Measurements from ENCODE around the gene PARD3. TPM values are rescaled to one million over a fixed set of nuclear protein-coding genes. Genes with fewer than 3 reads are reported as not detected.

Gene PARD3
- total RNA-seq, 2 experiments from 2014 or later: 0.93 to 1.2 TPM

DNA sequence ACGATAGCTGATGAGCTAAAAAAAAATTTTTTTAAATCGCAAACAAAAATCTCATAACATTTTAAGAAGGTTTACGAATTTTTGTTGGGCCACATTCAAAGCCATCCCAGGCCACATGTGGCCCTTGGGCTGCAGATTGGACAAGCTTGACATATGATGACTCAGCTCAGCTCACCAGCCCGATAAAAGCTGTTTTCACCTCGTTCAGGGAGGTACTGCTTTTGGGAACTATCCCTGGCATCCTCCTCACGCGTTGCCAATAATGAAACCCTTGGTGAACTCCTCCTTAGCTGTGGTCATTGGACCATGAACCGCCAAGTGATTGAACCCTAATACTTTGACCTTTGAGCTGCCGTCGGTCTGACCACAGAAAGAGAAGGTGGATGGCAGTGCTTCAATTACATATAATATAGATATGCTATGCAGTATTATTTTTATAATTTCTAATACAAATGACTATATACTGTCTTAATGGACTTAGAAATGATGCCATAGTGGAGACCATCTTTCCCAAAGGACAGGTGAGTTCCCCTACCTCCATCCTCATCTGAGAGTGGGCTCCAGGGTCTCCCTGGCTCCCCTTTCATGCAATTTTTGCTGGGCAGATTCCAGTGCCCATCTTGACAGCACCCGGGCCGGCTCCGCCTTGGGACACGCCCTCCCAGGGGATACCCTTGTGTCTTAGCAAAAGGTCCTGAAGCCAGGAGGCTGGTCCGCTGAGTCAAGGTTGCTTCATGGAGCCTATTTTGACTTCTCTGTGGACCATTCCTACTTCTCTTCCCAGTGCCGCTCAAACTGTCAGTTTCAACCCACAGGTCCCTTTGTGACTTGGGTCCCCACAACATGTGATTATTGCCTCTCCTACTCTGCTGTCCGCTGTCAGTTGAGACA lies 707.2 kb downstream of the PARD3 start:
- no peaks in the 10 kb centered on the region for H3K4me1 Mint-ChIP-seq (ENCODE audit: low read depth)
- ChIA-PET POLR2A (no interaction called here), CTCF (no interaction called here)
- no peak overlapping the region for H3K4me3 Mint-ChIP-seq
- no peak for DNase-seq
- intact Hi-C loops (cut with micrococcal nuclease): no loop called here
- no peaks in the 10 kb centered on the region for H3K36me3 Mint-ChIP-seq
- no peak overlapping the region for H3K27ac Mint-ChIP-seq
- H3K9me3 Mint-ChIP-seq: no peaks in the 10 kb centered on the region
- peaks cover 2% of the 10 kb centered on the region for H3K27me3 Mint-ChIP-seq

DNA sequence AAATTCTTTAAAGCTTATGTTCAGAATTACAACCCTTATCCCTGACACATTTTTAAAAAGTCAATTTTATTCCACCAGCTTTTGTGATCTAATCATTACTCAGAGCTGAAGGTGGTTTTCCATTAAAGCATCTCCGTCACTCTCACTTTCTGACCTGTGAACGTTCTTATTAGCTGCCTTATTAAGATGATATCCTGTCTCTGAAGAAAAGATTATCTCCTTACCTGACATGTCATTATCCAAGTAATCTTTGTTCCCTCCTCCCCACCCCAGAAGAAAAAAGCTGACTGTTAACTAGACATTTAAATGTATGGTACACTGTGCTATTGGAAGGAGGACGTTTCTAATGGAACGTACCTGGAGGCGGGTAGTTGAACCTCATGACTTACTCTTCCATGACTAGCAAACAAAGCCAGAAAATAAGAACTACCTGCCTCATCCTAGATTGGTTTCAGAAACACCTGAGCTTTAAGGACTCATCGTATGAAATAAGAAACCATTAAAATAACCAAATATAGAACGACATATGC lies 708.7 kb downstream of the PARD3 start:
- POLR2A ChIA-PET: no interaction called here
- no peak overlapping the region for H3K4me3 Mint-ChIP-seq
- no peaks in the 10 kb centered on the region for H3K36me3 Mint-ChIP-seq
- no peaks in the 10 kb centered on the region for H3K9me3 Mint-ChIP-seq
- CTCF ChIA-PET: no interaction called here
- H3K27ac Mint-ChIP-seq: no peak overlapping the region
- H3K27me3 Mint-ChIP-seq: peaks cover 2% of the 10 kb centered on the region
- intact Hi-C loops (cut with micrococcal nuclease): no loop called here
- H3K4me1 Mint-ChIP-seq (ENCODE audit: low read depth): no peaks in the 10 kb centered on the region
- DNase-seq: no peak

DNA sequence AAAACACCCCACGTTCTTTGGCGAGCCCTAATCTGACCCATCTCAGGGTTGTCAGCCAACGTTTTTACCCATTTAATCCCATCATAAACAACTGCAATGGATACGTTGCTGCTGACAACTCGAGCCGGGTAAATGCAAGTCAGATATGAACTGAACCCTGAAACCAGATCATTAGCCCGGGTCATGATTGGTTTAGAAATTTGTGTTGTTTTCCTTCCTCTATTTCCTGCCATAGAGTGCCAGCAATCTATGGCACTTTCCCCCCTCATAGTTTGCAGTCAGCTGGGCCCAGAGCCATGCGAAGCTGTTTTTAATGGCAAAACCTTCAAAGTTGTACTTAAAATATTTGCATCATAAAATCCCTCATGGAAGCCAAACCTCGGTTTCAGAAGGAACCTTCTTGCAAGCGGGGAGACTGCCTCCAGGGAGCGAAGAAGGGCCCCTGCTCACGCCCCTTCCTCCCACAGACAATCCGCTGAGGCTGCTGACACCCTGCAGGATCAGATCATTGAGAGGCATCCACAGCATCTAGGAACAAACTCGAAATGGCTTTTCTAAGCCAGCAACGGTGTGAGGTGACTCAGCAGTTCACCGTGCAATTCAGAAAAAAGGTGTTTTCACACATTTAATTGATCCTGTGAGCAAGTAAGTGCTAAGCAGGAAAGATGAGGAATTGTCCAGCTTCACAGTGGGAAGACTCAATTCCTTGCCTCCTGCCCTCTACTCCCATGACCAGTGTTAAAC lies 710.1 kb downstream of the PARD3 start:
- Mint-ChIP-seq H3K27ac (no peak overlapping the region), H3K4me3 (no peak overlapping the region), H3K9me3 (peaks cover 5% of the 10 kb centered on the region), H3K36me3 (no peaks in the 10 kb centered on the region), H3K27me3 (peaks cover 2% of the 10 kb centered on the region), H3K4me1 (ENCODE audit: low read depth) (no peaks in the 10 kb centered on the region)
- ChIA-PET CTCF (no interaction called here), POLR2A (no interaction called here)
- no peak for DNase-seq
- intact Hi-C loops (cut with micrococcal nuclease): no loop called here

DNA sequence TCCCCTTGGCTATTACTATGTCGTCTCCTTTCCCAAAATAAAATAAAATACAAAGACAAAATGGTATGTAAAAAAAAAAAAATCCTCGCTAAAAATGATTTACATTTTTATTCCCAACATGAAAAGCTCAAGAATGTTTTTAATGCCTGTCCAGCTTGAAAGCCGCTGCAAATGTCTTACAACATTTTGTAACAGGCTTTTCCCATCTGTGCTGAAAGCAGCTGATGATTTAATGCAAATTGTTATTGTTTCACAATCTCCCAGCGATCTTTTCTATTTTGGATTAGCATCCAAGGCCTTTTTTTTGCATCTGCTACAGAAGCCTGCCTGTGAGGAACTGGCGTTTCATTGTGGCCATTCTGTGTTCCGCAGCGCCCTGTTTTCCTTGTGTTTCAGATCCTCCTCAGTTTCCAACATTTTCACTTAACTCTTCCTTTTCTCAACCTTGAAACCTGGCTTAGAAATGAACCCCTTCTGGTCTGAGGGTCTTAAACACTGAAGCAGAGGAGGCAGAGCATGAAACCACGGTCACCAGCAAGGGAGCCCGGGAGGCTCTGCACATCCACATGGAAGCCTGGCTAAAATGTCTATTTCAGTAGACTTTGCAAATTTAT lies 712.1 kb downstream of the PARD3 start:
- POLR2A ChIA-PET: no interaction called here
- no peak overlapping the region for H3K4me3 Mint-ChIP-seq

DNA sequence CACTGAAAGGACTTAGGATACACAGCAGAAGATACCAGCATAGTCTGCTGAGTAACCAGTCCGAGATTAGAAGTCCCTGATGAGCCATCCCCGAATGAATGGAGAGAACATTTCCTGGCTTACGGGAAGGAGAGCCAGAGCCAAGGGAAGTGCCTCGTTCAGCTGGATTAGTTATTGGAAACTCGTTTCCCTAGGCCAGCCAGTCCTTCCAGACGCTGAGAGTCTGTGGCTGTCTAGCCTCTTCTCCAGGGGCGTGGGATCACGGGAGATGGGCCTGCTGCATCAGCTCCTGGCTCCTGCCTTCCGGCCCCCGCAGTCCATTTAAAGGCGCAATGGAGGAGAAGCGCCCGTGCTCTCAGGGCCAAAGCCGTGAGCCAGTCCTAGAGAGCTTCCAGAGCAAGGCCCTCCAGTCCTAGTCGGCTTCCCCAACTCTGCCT lies 712.8 kb downstream of the PARD3 start:
- Mint-ChIP-seq H3K27me3 (peaks cover 2% of the 10 kb centered on the region), H3K36me3 (no peaks in the 10 kb centered on the region), H3K27ac (no peak overlapping the region), H3K9me3 (peaks cover 12% of the 10 kb centered on the region), H3K4me3 (no peak overlapping the region), H3K4me1 (ENCODE audit: low read depth) (no peaks in the 10 kb centered on the region)
- no peak for DNase-seq
- intact Hi-C loops (cut with micrococcal nuclease): no loop called here
- ChIA-PET CTCF (no interaction called here), POLR2A (no interaction called here)

More for the DNA sequence above, 712.1 kb downstream of the PARD3 start:
- intact Hi-C loops (cut with micrococcal nuclease): no loop called here
- peaks cover 2% of the 10 kb centered on the region for H3K27me3 Mint-ChIP-seq
- no peak overlapping the region for H3K27ac Mint-ChIP-seq
- H3K36me3 Mint-ChIP-seq: no peaks in the 10 kb centered on the region
- DNase-seq: no peak
- CTCF ChIA-PET: no interaction called here
- H3K9me3 Mint-ChIP-seq: peaks cover 12% of the 10 kb centered on the region
- no peaks in the 10 kb centered on the region for H3K4me1 Mint-ChIP-seq (ENCODE audit: low read depth)

DNA sequence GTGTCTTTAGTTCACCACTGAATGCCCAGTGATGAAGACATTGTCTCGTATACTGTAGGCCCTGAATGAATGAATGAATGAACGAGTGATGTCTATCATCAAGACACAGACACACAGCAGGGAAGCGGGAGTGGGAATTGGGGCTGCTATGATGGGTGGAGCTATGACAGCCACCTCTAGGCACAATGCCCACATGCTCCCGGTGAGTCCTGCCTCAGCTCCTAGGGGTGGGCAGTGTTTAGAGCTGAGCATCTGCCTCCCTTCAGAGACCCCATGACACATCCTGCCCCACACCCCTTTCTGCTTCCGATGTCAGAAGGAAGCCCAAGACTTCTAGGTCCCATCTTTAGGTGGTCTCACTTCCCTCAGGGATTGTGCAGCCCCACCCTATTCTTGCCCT lies 714.1 kb downstream of the PARD3 start:
- H3K36me3 Mint-ChIP-seq: no peaks in the 10 kb centered on the region
- H3K4me1 Mint-ChIP-seq (ENCODE audit: low read depth): no peaks in the 10 kb centered on the region
- no peak overlapping the region for H3K4me3 Mint-ChIP-seq

DNA sequence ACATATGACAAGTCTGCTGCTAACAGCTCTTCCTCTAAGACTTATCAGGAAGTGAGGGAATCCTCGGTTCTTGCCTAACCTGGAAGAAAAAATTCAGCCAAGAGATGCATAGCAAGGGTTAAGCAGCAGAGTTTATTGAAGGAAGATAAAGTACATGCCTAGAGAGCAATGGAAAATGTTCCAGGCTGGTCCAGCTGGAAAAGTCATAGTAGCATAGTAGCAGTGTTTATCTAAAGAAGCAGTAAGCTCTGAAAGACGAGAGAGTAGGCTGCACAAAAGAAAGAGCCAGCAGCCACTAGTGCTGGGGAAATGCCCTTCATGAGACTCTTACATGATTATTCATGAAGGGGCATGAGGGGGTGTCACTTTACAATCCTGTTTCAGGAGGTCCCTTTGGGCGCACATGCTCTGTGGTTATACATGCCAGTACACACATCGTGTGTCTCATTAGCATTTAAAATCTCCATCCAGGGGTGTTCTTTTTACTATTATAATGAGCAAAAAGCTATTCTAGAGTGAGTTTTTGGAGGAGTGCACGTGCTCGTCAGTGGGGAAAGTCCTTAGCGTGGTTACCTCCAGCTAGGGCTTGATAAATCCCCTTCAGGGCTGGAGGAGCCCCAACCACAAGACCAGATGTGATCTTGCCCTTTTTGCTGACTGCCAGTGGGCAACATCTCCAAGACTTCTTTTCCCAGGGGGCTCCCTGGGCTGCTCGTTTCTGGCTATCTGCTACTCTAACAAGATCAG lies 716.1 kb downstream of the PARD3 start:
- intact Hi-C loops (cut with micrococcal nuclease): no loop called here
- Mint-ChIP-seq H3K27me3 (no peaks in the 10 kb centered on the region), H3K4me1 (ENCODE audit: low read depth) (no peaks in the 10 kb centered on the region), H3K36me3 (no peaks in the 10 kb centered on the region), H3K9me3 (peaks cover 30% of the 10 kb centered on the region), H3K27ac (no peak overlapping the region), H3K4me3 (no peak overlapping the region)
- ChIA-PET CTCF (no interaction called here), POLR2A (no interaction called here)
- no peak for DNase-seq

More for the DNA sequence above, 714.1 kb downstream of the PARD3 start:
- DNase-seq: no peak
- Mint-ChIP-seq H3K27ac (no peak overlapping the region), H3K27me3 (peaks cover 2% of the 10 kb centered on the region), H3K9me3 (peaks cover 15% of the 10 kb centered on the region)
- intact Hi-C loops (cut with micrococcal nuclease): no loop called here
- POLR2A ChIA-PET: no interaction called here
- CTCF ChIA-PET: no interaction called here

DNA sequence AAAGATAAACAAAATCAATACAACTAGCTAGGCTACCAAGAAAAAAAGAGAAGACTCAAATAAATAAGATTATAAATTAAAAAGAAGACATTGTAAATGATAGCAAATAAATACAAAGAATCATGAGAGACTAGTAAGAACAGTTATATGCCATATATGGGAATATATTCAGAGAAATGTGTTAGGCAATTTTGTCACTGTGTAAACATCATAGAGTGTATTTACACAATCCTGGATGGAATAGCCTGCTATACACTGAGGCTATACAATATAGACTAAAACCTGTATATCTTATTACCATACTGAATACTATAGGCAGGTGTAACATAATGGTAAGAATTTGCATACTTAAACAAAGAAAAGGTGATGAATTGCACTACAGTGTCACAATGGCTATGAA lies 717.4 kb downstream of the PARD3 start:
- ChIA-PET CTCF (no interaction called here), POLR2A (no interaction called here)
- no peak for DNase-seq

DNA sequence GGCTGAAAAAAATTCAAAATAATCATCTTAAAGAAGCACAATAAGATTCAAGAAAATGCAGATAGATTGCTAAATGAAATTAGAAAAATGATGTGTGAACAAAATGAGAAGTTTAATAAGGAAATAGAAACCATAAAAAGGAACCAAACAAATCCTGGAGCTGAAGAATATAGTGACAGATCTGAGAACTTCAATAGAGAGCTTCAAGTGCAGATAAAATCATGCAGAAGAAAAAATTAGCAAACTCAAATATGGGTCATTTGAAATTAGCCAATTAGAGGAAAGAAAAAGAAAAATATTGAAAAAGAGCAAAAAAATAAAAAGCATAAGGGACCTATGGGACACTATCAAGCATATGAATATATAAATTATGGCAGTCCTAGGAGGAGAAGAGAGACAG lies 720.1 kb downstream of the PARD3 start:
- POLR2A ChIA-PET: no interaction called here
- CTCF ChIA-PET: no interaction called here
- Mint-ChIP-seq H3K27ac (no peak overlapping the region), H3K36me3 (no peaks in the 10 kb centered on the region), H3K4me1 (ENCODE audit: low read depth) (no peaks in the 10 kb centered on the region), H3K9me3 (peaks cover 28% of the 10 kb centered on the region), H3K27me3 (no peaks in the 10 kb centered on the region), H3K4me3 (no peak overlapping the region)
- intact Hi-C loops (cut with micrococcal nuclease): no loop called here
- DNase-seq: no peak

More for the DNA sequence above, 717.4 kb downstream of the PARD3 start:
- Mint-ChIP-seq H3K27me3 (no peaks in the 10 kb centered on the region), H3K27ac (no peak overlapping the region), H3K36me3 (no peaks in the 10 kb centered on the region), H3K4me1 (ENCODE audit: low read depth) (no peaks in the 10 kb centered on the region), H3K4me3 (no peak overlapping the region), H3K9me3 (peaks cover 30% of the 10 kb centered on the region)
- intact Hi-C loops (cut with micrococcal nuclease): no loop called here

DNA sequence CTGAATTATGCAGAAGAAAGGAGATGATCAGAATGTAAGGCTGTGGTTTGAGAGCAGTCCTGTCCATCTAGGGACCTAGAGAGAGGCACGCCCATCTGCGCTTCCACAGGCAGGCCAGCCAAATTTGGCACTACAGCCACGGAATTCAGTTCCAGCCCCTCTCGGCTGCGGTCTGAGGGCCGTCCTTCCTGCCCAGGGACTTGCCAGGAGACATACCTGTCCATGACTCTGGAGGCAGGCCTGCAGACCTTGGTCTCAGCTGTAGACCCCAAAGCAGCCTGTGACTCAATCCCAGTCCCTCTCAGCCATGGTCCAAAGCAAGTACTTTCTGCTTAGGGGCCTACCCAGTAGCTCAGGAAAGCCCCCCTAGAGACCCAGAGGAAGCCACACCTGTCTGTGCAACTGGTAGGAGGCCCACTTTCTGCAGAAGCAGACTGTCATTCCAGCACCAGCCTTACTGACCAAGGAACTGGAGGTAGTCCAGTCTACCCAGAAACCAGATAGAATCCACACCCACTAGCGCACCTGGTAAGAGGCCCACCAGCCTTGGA lies 720.9 kb downstream of the PARD3 start:
- CTCF ChIA-PET: no interaction called here
- Mint-ChIP-seq H3K27me3 (no peaks in the 10 kb centered on the region), H3K9me3 (peaks cover 22% of the 10 kb centered on the region), H3K4me3 (no peak overlapping the region), H3K36me3 (no peaks in the 10 kb centered on the region), H3K4me1 (ENCODE audit: low read depth) (no peaks in the 10 kb centered on the region), H3K27ac (no peak overlapping the region)
- POLR2A ChIA-PET: no interaction called here
- DNase-seq: no peak
- intact Hi-C loops (cut with micrococcal nuclease): no loop called here

DNA sequence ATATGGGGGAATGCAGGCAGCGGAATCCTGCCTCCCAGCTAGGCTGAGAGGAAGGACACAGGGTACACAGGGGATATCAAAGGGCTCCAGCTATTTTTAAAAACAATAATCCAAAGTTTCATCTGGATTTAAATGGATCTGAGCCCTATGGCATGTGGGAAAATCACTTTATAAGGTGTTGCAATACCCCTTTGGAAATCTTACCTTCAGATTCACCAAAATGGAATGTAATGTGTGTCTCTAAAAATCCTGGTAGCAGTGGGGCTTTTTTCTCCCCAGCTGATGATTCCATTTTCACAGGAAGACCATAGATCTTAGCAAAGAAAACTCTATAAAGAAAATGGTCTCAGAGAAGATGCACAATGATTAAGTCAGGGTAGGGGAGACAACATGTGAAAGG lies 722.2 kb downstream of the PARD3 start:
- ChIA-PET POLR2A (no interaction called here), CTCF (no interaction called here)
- H3K27ac Mint-ChIP-seq: no peak overlapping the region
- H3K4me3 Mint-ChIP-seq: no peak overlapping the region
- intact Hi-C loops (cut with micrococcal nuclease): no loop called here
- no peaks in the 10 kb centered on the region for H3K4me1 Mint-ChIP-seq (ENCODE audit: low read depth)
- no peaks in the 10 kb centered on the region for H3K36me3 Mint-ChIP-seq
- no peak for DNase-seq
- H3K9me3 Mint-ChIP-seq: peaks cover 20% of the 10 kb centered on the region
- no peaks in the 10 kb centered on the region for H3K27me3 Mint-ChIP-seq
